Fibroblast of skin of left biceps (primary cell): Measurements from ENCODE around the gene RBKS.
"Not testable (repeated sequence)": the region's sequence is repeated elsewhere in the genome, so short reads cannot be mapped to it uniquely, and the experiment has no call there.

ENCODE experiments used
- DNase-seq, 2 experiments: peaks; one replicate each; pipeline ENCODE4 v3.0.0-alpha.2; 2013; ENCODE audit warnings: low read depth in 2 of 2

Gene RBKS

GRCh38 chr2:27798948-27799645, 91.1 kb downstream of the RBKS start:
- peak; percentile 100 for DNase-seq

- DNase-seq = no peak
These were observed 91.7 kb downstream of the RBKS start for GRCh38 chr2:27798486-27798885.

DNA sequence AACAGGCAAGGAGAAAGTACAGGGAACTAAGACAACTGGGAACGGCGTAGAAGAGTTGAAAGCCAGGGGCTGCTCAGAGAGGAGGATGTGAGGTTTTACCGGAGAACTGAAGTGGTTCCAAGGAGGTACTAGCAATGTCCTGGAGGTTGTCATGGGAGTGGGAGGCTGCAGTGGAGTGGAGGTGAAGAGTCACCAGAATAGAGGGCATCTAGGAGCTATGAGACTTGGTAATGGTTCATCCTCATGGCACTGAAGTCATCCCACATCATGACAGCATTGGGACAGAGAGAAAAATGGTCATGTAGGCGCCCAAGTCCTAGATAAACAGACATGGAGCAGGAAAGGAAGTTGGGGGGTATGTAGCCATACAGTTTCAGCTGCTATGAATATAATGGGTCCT, 92.3 kb downstream of the RBKS start:
- no peak for DNase-seq

DNA sequence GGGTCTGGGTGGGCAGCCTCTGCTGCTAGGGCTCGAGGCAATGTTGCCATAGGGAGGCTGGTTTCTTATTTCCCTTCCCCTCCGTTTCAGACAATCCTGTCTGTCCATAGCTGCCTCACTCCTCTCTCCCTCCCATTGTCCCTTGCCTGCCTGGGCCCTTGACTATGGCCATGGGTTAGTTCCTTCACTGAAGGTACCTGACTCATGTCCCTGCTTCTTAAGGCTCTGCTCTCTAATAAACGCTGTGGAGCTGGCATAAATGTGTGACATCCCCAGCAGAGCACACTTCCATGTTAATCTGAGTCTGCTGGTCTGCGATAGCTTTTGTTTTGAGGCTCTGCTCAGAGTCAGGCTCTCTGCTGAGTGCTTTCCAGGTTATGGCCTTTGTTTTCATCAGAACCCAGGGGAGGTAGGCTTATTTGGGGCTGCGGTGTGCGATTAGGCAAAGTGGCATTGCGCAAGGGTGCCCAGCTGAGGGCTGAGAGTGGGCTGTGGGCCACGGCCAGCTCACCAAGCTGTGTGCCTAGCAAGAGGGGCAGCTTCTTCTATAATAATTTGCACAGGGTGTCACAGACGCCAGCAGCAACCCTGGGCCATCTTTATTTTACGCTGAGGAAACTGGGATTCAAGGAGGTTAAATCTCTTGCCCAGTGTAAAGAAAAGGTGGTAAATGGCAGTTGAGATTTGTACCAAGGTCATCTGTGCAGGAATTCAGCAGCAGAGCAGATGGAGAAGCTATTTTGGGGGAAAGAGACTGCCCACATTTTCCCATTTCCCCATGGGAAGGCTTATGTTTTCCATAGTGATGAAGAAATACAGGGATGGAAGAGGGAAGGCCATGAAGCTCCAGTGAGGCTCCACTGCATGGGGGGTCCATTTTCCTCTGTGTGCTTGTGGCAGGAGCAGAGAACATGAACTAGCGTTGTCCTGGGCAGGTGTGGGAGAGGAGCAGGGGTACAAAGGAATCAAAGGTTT, 93.1 kb downstream of the RBKS start:
- DNase-seq = no peak

- DNase-seq = no peak
These were observed 94.3 kb downstream of the RBKS start for GRCh38 chr2:27795868-27796277.

GRCh38 chr2:27795093-27795834, 94.9 kb downstream of the RBKS start:
- no peak for DNase-seq

- DNase-seq = peak in 1 of 2 experiments; percentile 50
These were observed 97.4 kb downstream of the RBKS start for GRCh38 chr2:27792759-27793158.

DNA sequence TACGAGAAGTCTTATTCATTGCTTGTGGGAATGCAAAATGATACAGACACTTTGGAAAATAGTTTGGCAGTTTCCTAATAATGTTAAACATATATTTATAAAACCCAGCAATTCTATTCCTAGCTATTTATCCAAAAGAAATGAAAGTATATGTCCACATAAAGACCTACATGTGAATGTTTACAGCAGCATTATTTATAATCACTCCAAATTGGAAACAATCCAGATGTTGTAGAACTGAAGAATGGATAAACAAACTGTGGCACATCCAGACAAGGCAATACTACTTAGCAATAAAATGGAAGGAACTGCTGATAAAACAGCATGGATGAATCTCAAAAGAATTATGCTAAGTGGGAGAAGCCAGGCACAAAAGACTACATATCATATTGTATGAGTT, 99.4 kb downstream of the RBKS start:
- no peak for DNase-seq

- DNase-seq = no peak
These were observed 107.5 kb downstream of the RBKS start for GRCh38 chr2:27782701-27783100.

- no peak for DNase-seq
These were observed 108.7 kb downstream of the RBKS start for GRCh38 chr2:27781496-27781895.

DNA sequence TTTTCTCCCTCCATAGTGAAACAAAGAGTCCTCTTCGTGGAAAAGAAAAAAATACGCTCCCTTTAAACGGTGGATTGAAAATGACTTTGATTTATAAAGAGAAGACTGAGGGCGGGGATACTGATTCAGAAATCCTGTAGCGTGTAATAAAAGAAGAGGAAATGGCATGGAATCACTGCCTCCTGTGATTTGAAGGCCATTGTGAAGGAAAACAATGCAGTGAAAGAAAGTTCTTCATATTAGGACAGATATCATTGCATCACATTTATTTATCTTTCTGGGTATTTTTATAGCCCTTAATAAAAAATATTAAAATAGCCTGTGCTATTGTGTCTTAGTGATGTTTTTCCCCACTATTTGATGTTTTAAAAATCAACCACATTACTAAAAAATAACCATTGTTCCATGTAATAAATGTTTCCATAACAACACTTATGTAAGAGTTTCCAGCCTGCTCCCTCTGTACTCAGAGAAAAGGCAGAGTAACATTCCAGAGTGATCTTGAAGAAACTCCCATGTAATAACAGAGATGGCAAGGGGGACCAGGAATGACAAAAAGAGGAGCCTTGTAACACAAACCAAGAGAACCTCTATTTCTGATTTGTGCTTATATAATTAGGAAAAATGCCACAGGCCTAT, 110.7 kb downstream of the RBKS start:
- no peak for DNase-seq

DNA sequence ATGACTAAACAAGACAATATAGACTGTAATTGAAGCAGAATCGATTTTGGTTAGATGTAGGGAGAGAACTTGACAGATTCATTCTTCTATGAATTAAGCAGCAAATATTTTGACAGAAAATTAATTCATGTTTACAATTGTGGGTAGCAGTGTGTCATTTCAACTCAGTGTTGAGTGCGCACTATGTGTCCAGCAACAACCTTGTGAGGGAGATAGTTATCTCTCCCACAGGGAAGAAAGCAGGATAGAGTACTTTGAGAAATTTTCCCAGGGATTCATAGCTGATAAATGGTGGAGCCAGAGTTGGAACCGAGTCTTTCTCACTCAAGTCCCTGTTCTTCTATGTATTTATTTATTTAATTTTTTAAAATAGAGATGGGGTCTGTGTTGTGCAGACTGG, 113.5 kb downstream of the RBKS start:
- DNase-seq = no peak

DNA sequence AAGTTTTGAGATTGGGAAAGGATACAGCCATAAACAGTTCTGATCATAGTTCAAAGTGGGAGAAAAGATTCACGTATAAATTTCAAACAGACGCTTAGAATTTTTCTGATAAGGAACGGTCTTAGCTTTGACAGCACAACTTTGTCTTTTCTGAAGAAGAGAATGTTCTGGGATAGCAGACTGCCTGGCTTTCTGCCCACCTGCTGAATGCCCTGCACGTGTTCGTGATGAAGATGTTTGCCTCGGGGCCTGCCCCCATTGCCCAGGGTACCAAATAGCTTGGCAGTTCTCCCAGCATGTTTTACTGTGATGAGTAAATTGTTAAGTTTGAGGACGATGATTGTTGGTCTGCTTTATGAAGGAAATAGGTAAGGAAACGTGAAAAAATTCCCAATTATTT, 114.1 kb downstream of the RBKS start:
- no peak for DNase-seq

DNA sequence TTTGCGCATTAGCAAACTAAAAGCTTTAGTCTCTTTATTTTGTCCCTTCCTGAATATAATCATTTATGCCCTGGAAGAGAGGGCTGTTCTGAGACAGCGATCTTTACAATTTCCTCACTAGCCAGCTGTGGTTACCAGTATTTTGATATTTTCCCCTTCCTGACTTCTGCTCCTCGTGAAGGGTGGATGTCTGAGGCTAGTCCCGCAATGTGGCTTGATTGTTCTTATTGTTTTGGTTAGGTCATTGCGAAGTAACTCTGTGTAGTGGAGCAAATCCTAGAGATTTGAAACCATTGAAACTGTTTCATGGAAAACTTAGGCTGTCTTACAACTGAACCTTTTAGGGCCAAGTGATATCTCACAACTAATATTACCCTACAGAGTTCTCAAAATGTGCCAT, 116.2 kb downstream of the RBKS start:
- DNase-seq = no peak

DNA sequence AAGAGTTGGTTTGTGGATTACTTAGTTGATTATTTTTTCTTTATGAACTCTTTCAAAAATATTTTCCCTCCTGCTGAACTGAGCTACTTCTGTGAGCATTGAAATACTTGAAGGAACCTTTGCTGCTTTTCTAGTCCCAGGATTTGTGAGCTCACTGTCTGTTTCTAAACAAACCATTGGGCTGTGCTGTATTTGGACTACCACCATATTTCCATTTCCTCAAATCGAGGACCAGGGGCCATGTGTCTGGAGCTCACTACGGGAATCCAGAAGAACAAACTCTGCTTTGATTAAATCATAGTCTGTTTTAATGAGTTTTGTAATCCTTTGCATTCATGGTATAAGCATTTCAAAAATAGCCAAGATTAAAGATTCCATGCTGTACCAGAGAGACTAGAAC, 117.4 kb downstream of the RBKS start:
- no peak for DNase-seq

- peak in 1 of 2 experiments; percentile 67 for DNase-seq
These were observed 118.4 kb downstream of the RBKS start, which contains the start of gene MRPL33 for GRCh38 chr2:27771548-27772335. Gene MRPL33 (plus strand): TSS chr2:27771719. CDS start chr2:27771778, 59 bp downstream.

DNA sequence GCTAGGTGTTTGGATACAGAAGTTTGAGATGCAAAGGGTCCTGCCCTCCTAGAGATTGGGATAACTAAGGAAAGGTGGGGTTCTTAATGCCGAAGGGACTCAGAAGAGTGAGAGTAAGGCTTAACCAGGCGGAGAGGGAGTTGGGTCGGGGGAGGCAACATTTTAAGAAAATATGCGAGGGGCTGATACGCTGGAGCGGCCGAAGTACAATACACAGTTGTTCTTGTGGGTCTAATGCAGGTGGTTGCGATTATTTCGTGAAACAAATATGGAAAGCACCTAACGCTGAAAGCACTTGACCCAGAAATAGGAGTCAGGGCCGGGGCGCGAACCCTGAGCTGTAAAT, 119.0 kb downstream of the RBKS start:
- no peak for DNase-seq

- no peak for DNase-seq
These were observed 123.9 kb downstream of the RBKS start for GRCh38 chr2:27766287-27766661.

DNA sequence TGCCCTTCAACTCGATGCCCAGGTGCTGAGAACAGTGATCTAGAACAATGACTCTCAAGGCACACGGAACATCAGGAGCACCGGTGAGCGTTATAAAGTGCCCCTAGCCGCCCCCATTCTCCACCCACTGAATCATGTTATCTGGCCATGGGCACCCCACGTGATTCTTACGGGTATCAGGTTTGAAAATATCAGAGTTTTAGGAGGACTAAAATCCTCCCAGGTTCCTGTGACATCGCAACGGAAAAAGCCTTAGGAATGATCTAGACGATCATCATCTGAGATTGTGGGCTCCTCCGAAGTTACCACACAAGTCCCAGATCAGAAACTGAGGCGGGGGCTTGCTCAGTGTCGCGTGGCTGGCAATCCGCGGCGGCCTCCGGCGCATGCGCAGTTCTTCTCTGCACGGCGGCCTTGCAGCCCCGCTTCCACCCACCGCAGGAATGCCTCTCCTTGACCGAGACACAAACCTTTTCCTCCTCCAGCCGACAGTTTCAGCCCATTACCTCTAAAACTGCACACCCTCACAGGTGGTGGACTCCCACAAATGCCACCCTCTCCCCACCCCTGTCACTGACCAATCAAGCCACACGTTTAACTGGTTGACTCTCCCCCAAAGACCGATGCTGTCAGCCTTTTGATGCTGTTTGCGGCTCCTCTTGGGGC, 124.4 kb downstream of the RBKS start:
- DNase-seq = no peak

GRCh38 chr2:27764526-27764925, 125.7 kb downstream of the RBKS start:
- not testable (repeated sequence) for DNase-seq

DNA sequence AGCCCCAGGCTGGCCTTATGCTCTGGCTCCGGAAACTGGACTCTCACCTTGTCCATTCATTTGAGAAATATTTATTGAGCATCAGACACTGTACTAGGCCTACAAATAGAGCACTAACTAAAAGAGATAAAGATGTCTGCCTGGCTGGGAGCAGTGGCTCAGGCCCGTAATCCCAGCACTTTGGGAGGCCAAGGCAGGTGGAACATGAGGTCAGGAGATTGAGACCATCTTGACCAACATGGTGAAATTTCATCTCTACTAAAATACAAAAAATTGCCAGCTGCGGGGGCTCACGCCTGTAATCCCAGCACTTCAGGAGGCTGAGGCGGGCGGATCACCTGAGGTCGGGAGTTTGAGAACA, 126.3 kb downstream of the RBKS start:
- DNase-seq = no peak
